ENCODE measurements around the gene ASTN2. TPM values are rescaled to one million over a fixed set of nuclear protein-coding genes. Genes with fewer than 3 reads are reported as not detected.

ASTN2 gene
- total RNA-seq, 4 donors from 2014 or later, result 0.97 to 4.7 (median 3.0) TPM

- no peak for TF ChIP-seq POLR2A (IDR thresholded peaks at IDR 0.05)
- TF ChIP-seq, protein P1, sequence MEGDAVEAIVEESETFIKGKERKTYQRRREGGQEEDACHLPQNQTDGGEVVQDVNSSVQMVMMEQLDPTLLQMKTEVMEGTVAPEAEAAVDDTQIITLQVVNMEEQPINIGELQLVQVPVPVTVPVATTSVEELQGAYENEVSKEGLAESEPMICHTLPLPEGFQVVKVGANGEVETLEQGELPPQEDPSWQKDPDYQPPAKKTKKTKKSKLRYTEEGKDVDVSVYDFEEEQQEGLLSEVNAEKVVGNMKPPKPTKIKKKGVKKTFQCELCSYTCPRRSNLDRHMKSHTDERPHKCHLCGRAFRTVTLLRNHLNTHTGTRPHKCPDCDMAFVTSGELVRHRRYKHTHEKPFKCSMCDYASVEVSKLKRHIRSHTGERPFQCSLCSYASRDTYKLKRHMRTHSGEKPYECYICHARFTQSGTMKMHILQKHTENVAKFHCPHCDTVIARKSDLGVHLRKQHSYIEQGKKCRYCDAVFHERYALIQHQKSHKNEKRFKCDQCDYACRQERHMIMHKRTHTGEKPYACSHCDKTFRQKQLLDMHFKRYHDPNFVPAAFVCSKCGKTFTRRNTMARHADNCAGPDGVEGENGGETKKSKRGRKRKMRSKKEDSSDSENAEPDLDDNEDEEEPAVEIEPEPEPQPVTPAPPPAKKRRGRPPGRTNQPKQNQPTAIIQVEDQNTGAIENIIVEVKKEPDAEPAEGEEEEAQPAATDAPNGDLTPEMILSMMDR (IDR thresholded peaks at IDR 0.05), result no peak
- WGBS, 2 donors, result 90 to 91% methylated on average over 5 of the region's 5 CpGs
- H3K4me3 ChIP-seq (ENCODE audit: low read depth, poor library complexity, severe bottlenecking), result no peak overlapping the region
- intact Hi-C loops (cut with DNase I; ENCODE audit: low total_unique reads), result no loop called here
- no peak for DNase-seq (ENCODE audit: low spot score in 2 of 2)
These were observed 30.8 kb upstream of the ASTN2 start for GRCh38 chr9:117445631-117446030.

DNA sequence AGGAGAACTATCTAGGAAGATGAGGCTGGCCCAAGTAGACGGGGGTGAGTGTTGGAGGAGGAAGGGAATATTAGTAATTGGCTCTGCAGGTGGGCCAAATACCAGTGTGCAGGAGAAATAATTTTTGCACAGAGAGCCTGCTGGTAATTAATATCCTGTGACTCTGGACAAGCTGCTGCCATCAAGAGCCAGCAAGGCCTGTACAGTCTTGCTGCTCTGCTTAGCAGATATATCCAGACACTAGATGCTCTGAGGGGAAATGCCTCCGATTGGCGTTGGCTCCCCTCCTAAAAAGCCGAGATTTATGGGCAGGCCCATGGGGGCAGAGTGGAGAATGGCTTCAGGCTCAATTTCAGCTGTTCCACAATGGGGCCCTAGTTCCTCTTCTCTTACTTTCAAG, 29.6 kb upstream of the ASTN2 start:
- intact Hi-C loops (cut with DNase I; ENCODE audit: low total_unique reads), result no loop called here
- DNase-seq (ENCODE audit: low spot score in 2 of 2), result no peak
- no peak overlapping the region for H3K4me3 ChIP-seq (ENCODE audit: low read depth, poor library complexity, severe bottlenecking)
- TF ChIP-seq POLR2A (IDR thresholded peaks at IDR 0.05), result no peak
- TF ChIP-seq, protein P1 (IDR thresholded peaks at IDR 0.05), result no peak
- 28 to 29% methylated on average over 4 of the region's 4 CpGs for WGBS, 2 donors

DNA sequence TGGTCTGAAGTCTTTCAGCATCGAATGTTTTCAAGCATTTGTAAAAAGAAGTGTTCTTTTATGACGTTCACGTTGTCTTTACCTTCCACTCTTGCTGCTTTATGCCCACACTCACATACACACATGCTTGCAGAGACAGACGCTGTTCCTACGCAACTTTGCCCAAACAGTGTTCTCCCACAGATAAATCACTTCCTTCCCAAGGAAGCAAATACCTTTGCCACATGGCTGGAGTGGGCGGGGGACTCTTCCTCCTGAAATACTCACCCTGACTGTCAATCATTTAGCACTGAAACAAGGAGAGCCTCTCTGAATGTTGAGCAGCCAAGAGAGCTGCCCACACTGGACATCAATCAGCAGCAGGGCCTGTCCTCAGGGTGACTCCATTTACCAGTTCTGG, 22.4 kb upstream of the ASTN2 start:
- no peak for TF ChIP-seq POLR2A (IDR thresholded peaks at IDR 0.05)
- TF ChIP-seq, protein P1 (IDR thresholded peaks at IDR 0.05), result no peak
- 37 to 42% methylated on average over 6 of the region's 6 CpGs for WGBS, 2 donors
- intact Hi-C loops (cut with DNase I; ENCODE audit: low total_unique reads), result no loop called here
- no peak overlapping the region for H3K4me3 ChIP-seq (ENCODE audit: low read depth, poor library complexity, severe bottlenecking)
- no peak for DNase-seq (ENCODE audit: low spot score in 2 of 2)

DNA sequence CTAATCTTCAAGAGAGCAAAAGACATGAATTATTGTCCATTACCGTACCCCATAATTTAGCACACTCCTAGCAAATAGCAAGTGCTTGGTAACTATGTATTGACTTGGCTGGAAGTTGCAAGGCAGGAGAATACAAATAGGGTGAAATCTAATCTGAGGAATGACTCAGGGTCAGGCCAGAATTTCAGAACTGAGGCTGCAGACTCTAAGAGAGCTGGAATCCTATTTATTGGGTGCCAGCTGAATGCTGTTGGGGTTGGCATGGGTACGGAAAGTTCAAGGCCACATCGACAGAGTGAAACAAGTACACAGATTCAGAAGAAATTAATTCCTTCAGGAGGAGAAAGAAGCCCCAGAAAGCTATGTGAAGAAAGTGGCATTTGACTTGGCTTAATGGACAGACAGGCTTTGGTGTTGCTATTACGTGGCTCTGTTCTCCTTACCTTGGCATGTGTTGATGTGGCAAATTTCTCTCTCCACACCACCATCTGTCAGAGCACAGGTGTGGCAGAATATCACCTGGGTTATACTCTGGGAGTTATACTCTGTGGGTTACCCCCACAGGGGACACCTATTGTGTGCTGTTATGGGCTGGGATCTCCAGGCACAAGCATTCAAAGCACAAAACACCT, 20.9 kb upstream of the ASTN2 start:
- intact Hi-C loops (cut with DNase I; ENCODE audit: low total_unique reads), result no loop called here

GRCh38 chr9:117434566-117434965, 19.7 kb upstream of the ASTN2 start:
- TF ChIP-seq POLR2A (IDR thresholded peaks at IDR 0.05), result no peak
- TF ChIP-seq, protein P1 (IDR thresholded peaks at IDR 0.05), result no peak
- H3K4me3 ChIP-seq (ENCODE audit: low read depth, poor library complexity, severe bottlenecking), result no peak overlapping the region
- intact Hi-C loops (cut with DNase I; ENCODE audit: low total_unique reads), result no loop called here
- no peak for DNase-seq (ENCODE audit: low spot score in 2 of 2)

More for the DNA sequence above, 20.9 kb upstream of the ASTN2 start:
- TF ChIP-seq POLR2A (IDR thresholded peaks at IDR 0.05), result no peak
- TF ChIP-seq, protein P1 (IDR thresholded peaks at IDR 0.05), result no peak
- 64 to 72% methylated on average over 4 of the region's 4 CpGs for WGBS, 2 donors
- no peak for DNase-seq (ENCODE audit: low spot score in 2 of 2)
- no peak overlapping the region for H3K4me3 ChIP-seq (ENCODE audit: low read depth, poor library complexity, severe bottlenecking)

GRCh38 chr9:117430813-117431212, 16.0 kb upstream of the ASTN2 start:
- no peak overlapping the region for H3K4me3 ChIP-seq (ENCODE audit: low read depth, poor library complexity, severe bottlenecking)
- DNase-seq (ENCODE audit: low spot score in 2 of 2), result no peak
- 90 to 93% methylated on average over 2 of the region's 2 CpGs for WGBS, 2 donors
- no peak for TF ChIP-seq POLR2A (IDR thresholded peaks at IDR 0.05)
- TF ChIP-seq, protein P1 (IDR thresholded peaks at IDR 0.05), result no peak
- intact Hi-C loops (cut with DNase I; ENCODE audit: low total_unique reads), result no loop called here

Data from lower leg skin (tissue), 4 donors.